GM23338 (cell line): Measurements from ENCODE around the gene RGS19. TPM values are rescaled to one million over a fixed set of nuclear protein-coding genes. Genes with fewer than 3 reads are reported as not detected.

Experiments used
- ATAC-seq: fragments of 200-7000 bp; cut with Tn5 transposase; 3 replicates; pipeline ENCODE4 v1.9.1; 2020
- DNase-seq: peaks from one replicate; pipeline ENCODE4 v3.0.0-alpha.2; 2015; ENCODE audit warnings: low spot score
- H2AFZ ChIP-seq: fragments of 200-600 bp; sonication (generic); 2 replicates; pipeline ENCODE4 v1.8.0; 2016; ENCODE audit warnings: antibody characterized with exemption, mild to moderate bottlenecking, moderate library complexity
- H3F3A ChIP-seq: fragments of 200-600 bp; sonication (generic); replicated peaks from 2 replicates; pipeline ENCODE4 v1.8.0; 2017; ENCODE audit warnings: antibody characterized with exemption, mixed run types, low read depth
- H3K27ac ChIP-seq: fragments of 200-600 bp; sonication (generic); 2 replicates; pipeline ENCODE4 v1.6.1; 2016; ENCODE audit warnings: low read depth
- H3K27me3 ChIP-seq: fragments of 200-600 bp; sonication (generic); 2 replicates; pipeline ENCODE4 v1.8.0; 2016; ENCODE audit warnings: mild to moderate bottlenecking, mixed run types, moderate library complexity; ENCODE audit not compliant: insufficient read depth
- H3K36me3 ChIP-seq: fragments of 200-600 bp; sonication (generic); 2 replicates; pipeline ENCODE4 v1.8.0; 2016; ENCODE audit warnings: mild to moderate bottlenecking; ENCODE audit not compliant: insufficient read depth
- H3K4me1 ChIP-seq: fragments of 200-600 bp; sonication (generic); 2 replicates; pipeline ENCODE4 v1.8.0; 2016; ENCODE audit warnings: mild to moderate bottlenecking, moderate library complexity; ENCODE audit not compliant: insufficient read depth
- H3K4me2 ChIP-seq: fragments of 200-600 bp; sonication (generic); 2 replicates; pipeline ENCODE4 v1.7.1; 2017; ENCODE audit warnings: mixed run types
- H3K4me3 ChIP-seq: fragments of 200-600 bp; sonication (generic); 2 replicates; pipeline ENCODE4 v1.6.1; 2016; ENCODE audit warnings: mixed run types
- H3K79me2 ChIP-seq: fragments of 200-600 bp; sonication (generic); replicated peaks from 2 replicates; pipeline ENCODE4 v1.8.0; 2017; ENCODE audit warnings: mild to moderate bottlenecking; ENCODE audit not compliant: insufficient read depth
- H3K9me2 ChIP-seq: fragments of 200-600 bp; sonication (generic); 2 replicates; pipeline ENCODE4 v1.8.0; 2017; ENCODE audit not compliant: insufficient read depth
- H4K20me1 ChIP-seq: fragments of 200-600 bp; sonication (generic); replicated peaks from 2 replicates; pipeline ENCODE4 v1.8.0; 2017; ENCODE audit warnings: mild to moderate bottlenecking; ENCODE audit not compliant: insufficient read depth
- H3K27ac Mint-ChIP-seq: 2 replicates; pipeline ENCODE4 v1.8.0; 2020; ENCODE audit warnings: inconsistent platforms, mild to moderate bottlenecking, moderate library complexity, mixed read lengths
- H3K27me3 Mint-ChIP-seq: 3 replicates; pipeline ENCODE4 v1.8.0; 2022; ENCODE audit warnings: low read depth, mild to moderate bottlenecking, moderate library complexity, mixed read lengths, inconsistent platforms; ENCODE audit not compliant: insufficient read depth, poor library complexity
- H3K36me3 Mint-ChIP-seq: 3 replicates; pipeline ENCODE4 v1.8.0; 2021; ENCODE audit warnings: low read depth, mild to moderate bottlenecking, inconsistent platforms, moderate library complexity, mixed read lengths
- H3K4me1 Mint-ChIP-seq: 3 replicates; pipeline ENCODE4 v1.8.0; 2020; ENCODE audit warnings: mild to moderate bottlenecking, inconsistent platforms, mixed read lengths
- H3K4me3 Mint-ChIP-seq: 3 replicates; pipeline ENCODE4 v1.8.0; 2021; ENCODE audit warnings: moderate library complexity, mild to moderate bottlenecking, inconsistent platforms, mixed read lengths
- H3K9me3 Mint-ChIP-seq: 3 replicates; pipeline ENCODE4 v1.8.0; 2020; ENCODE audit warnings: moderate library complexity, mild to moderate bottlenecking, inconsistent platforms, mixed read lengths
- EZH2 ChIP-seq: fragments of 200-600 bp; sonication (generic); IDR thresholded peaks from one replicate; pipeline ENCODE4 v1.8.0; 2017; ENCODE audit warnings: antibody characterized with exemption, mild to moderate bottlenecking, low read depth; ENCODE audit not compliant: unreplicated experiment
- ZNF114 ChIP-seq: fragments of 250-450 bp; sonication (Bioruptor Pico); IDR thresholded peaks from 2 replicates; pipeline ENCODE4 v1.5.0; 2020; ENCODE audit warnings: mild to moderate bottlenecking, moderate library complexity
- microRNA-seq: library from miRNA; unstranded; fragments of <30 nt; microRNA quantifications from one replicate; pipeline ENCODE4, GENCODE V29; 2017
- polyA plus RNA-seq: library from polyadenylated mRNA; unstranded; fragments of >200 nt; fragmentation: Nextera tagmentation; extraction: Ambion mirVana; gene quantifications from 2 replicates; pipeline ENCODE4 v1.2.1, GENCODE V29; 2016
- small RNA-seq: library from RNA; depleted of rRNA; stranded (forward); fragments of <200 nt; gene quantifications from one replicate; pipeline ENCODE3, GENCODE V24; 2014; ENCODE audit warnings: low replicate concordance
- total RNA-seq: library from RNA; depleted of rRNA; stranded (reverse); fragments of >200 nt; shearing (Covaris generic); gene quantifications from 2 replicates; pipeline ENCODE4 v1.2.3, GENCODE V29; 2014; rRNA removed
- TF ChIP-seq, protein P1 (sequence below): IDR thresholded peaks from one replicate; pipeline ENCODE4 v1.6.1; 2018; ENCODE audit warnings: antibody characterized with exemption; ENCODE audit not compliant: unreplicated experiment

Gene RGS19
- total and polyA plus RNA-seq, 2 experiments from 2014 or later = 13.1 to 19.7 TPM

DNA sequence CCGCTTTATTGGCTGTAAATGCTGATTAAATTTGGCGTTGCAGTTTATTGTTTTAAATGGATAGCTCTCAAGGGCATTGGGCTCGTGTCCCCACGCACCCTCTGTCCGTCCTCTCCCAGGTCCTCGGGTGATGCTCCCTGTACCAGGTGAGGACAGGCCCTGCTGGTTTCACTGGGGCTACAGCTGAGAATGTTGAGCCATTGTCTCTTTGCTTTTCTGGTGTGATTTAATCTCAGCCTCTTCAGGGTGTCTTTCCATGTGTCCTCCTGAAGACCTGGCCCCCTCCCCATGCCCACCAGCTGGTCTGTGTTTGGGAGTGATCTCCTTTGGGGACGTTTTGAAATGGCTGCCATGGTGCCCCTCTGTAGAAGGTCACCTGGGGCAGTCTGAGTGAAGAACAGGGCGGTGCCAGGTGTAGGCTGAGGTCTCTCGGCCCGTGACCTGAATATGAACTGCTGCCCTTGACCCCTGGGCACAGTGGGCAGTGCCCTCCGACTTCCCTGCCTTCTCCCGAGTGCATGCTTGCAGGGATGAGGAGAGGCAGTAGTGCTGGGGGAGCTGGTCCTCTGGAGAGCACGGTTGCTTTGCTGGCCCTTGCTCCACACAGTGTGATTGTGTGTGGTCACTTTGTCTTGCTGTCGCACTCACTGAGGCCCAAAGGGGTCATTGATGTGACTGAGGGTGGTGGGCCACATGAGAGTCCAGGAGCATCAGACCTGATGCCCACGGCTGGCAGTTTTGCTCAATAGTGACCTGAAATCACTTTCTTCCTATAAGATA, 55.8 kb downstream of the RGS19 start:
- Histone ChIP-seq H3K9me2 (no peaks in the 10 kb centered on the region), H3K36me3 (0 out of 2 replicates have a peak, but pooled peaks cover 5% of the 10 kb centered on the region), H2AFZ (no peak overlapping the region), H3K4me2 (no peak overlapping the region), H3K4me3 (no peak overlapping the region), H3F3A (0 out of 2 replicates have a peak, but pooled peaks cover 6% of the 10 kb centered on the region), H4K20me1 (no peaks in the 10 kb centered on the region), H3K79me2 (no peaks in the 10 kb centered on the region), H3K27me3 (no peaks in the 10 kb centered on the region), H3K27ac (no peak overlapping the region), H3K4me1 (no peaks in the 10 kb centered on the region)
- no peak for ATAC-seq
- H3K4me1 Mint-ChIP-seq = no peaks in the 10 kb centered on the region; the same call in 2 of the 3 replicates
- peaks cover 77% of the 10 kb centered on the region for H3K36me3 Mint-ChIP-seq
- no peaks in the 10 kb centered on the region for H3K9me3 Mint-ChIP-seq
- peaks cover 11% of the 10 kb centered on the region for H3K27me3 Mint-ChIP-seq
- no peak overlapping the region for H3K27ac Mint-ChIP-seq
- DNase-seq = no peak
- no peak overlapping the region; the same call in 2 of the 3 replicates for H3K4me3 Mint-ChIP-seq
- TF ChIP-seq ZNF114 (no peak), EZH2 (no peak)
- TF ChIP-seq, protein P1, sequence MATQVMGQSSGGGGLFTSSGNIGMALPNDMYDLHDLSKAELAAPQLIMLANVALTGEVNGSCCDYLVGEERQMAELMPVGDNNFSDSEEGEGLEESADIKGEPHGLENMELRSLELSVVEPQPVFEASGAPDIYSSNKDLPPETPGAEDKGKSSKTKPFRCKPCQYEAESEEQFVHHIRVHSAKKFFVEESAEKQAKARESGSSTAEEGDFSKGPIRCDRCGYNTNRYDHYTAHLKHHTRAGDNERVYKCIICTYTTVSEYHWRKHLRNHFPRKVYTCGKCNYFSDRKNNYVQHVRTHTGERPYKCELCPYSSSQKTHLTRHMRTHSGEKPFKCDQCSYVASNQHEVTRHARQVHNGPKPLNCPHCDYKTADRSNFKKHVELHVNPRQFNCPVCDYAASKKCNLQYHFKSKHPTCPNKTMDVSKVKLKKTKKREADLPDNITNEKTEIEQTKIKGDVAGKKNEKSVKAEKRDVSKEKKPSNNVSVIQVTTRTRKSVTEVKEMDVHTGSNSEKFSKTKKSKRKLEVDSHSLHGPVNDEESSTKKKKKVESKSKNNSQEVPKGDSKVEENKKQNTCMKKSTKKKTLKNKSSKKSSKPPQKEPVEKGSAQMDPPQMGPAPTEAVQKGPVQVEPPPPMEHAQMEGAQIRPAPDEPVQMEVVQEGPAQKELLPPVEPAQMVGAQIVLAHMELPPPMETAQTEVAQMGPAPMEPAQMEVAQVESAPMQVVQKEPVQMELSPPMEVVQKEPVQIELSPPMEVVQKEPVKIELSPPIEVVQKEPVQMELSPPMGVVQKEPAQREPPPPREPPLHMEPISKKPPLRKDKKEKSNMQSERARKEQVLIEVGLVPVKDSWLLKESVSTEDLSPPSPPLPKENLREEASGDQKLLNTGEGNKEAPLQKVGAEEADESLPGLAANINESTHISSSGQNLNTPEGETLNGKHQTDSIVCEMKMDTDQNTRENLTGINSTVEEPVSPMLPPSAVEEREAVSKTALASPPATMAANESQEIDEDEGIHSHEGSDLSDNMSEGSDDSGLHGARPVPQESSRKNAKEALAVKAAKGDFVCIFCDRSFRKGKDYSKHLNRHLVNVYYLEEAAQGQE = no peak

Small RNA genes within 50 kb of the gene (microRNA-seq; reads per million reads assigned to microRNA genes)
- not detected for gene MIR6813

Small RNA genes within 50 kb of the gene (small RNA-seq; reads per million reads assigned to genes)
- gene AL355803.1 (not detected), gene MIR6813 (not detected)

Other genes with a start within 250 kb of the RGS19 start
- 23.0 and 26.9 TPM in 2 replicates for gene ZBTB46, start 248.3 kb downstream of the RGS19 start, total RNA-seq
- 3.2 TPM in 2 replicates for gene ZBTB46, start 248.3 kb downstream of the RGS19 start, polyA plus RNA-seq
- gene ABHD16B, start 218.0 kb downstream of the RGS19 start, total RNA-seq = not detected in 2 replicates
- gene ABHD16B, start 218.0 kb downstream of the RGS19 start, polyA plus RNA-seq = not detected in 2 replicates
- gene TPD52L2, start 214.2 kb downstream of the RGS19 start, total RNA-seq = 103 and 104 TPM in 2 replicates
- 39.5 and 40.2 TPM in 2 replicates for gene TPD52L2, start 214.2 kb downstream of the RGS19 start, polyA plus RNA-seq
- gene DNAJC5, start 184.4 kb downstream of the RGS19 start, total RNA-seq = 29.5 and 33.5 TPM in 2 replicates
- 6.9 and 7.1 TPM in 2 replicates for gene DNAJC5, start 184.4 kb downstream of the RGS19 start, polyA plus RNA-seq
- gene UCKL1, start 123.1 kb downstream of the RGS19 start, total RNA-seq = 46.5 and 56.8 TPM in 2 replicates
- 82.5 and 89.3 TPM in 2 replicates for gene UCKL1, start 123.1 kb downstream of the RGS19 start, polyA plus RNA-seq
- gene ZNF512B, start 109.6 kb downstream of the RGS19 start, total RNA-seq = 21.4 and 28.8 TPM in 2 replicates
- 6.0 and 6.1 TPM in 2 replicates for gene ZNF512B, start 109.6 kb downstream of the RGS19 start, polyA plus RNA-seq
- gene SAMD10, start 99.9 kb downstream of the RGS19 start, total RNA-seq = 2.8 and 7.3 TPM in 2 replicates
- gene SAMD10, start 99.9 kb downstream of the RGS19 start, polyA plus RNA-seq = 2.1 and 3.2 TPM in 2 replicates
- 73.5 and 79.9 TPM in 2 replicates for gene PRPF6, start 98.4 kb downstream of the RGS19 start, total RNA-seq
- 53.8 and 56.2 TPM in 2 replicates for gene PRPF6, start 98.4 kb downstream of the RGS19 start, polyA plus RNA-seq
- gene C20orf204, start 43.3 kb downstream of the RGS19 start, total RNA-seq = 0.73 and 0.85 TPM in 2 replicates
- 0.68 and 0.82 TPM in 2 replicates for gene C20orf204, start 43.3 kb downstream of the RGS19 start, polyA plus RNA-seq
- 0.21 TPM in 1 of 2 replicates, not detected in the other for gene SOX18, start 29.9 kb downstream of the RGS19 start, total RNA-seq
- not detected in 2 replicates for gene SOX18, start 29.9 kb downstream of the RGS19 start, polyA plus RNA-seq
- gene TCEA2, start 16.3 kb downstream of the RGS19 start, total RNA-seq = 15.0 and 21.0 TPM in 2 replicates
- 54.4 and 58.9 TPM in 2 replicates for gene TCEA2, start 16.3 kb downstream of the RGS19 start, polyA plus RNA-seq
- 0.74 and 1.1 TPM in 2 replicates for gene OPRL1, start 564 bp upstream of the RGS19 start, total RNA-seq
- gene OPRL1, start 564 bp upstream of the RGS19 start, polyA plus RNA-seq = 0.24 and 0.27 TPM in 2 replicates
- gene LKAAEAR1, start 4.9 kb upstream of the RGS19 start, total RNA-seq = 1.1 TPM in 1 of 2 replicates, not detected in the other
- gene LKAAEAR1, start 4.9 kb upstream of the RGS19 start, polyA plus RNA-seq = 1.8 and 2.4 TPM in 2 replicates
- not detected in 2 replicates for gene NPBWR2, start 28.0 kb upstream of the RGS19 start, total RNA-seq
- not detected in 2 replicates for gene NPBWR2, start 28.0 kb upstream of the RGS19 start, polyA plus RNA-seq
- gene MYT1, start 84.9 kb upstream of the RGS19 start, total RNA-seq = 0.83 and 1.6 TPM in 2 replicates
- 1.1 and 1.6 TPM in 2 replicates for gene MYT1, start 84.9 kb upstream of the RGS19 start, polyA plus RNA-seq
- 76.1 and 104 TPM in 2 replicates for gene PCMTD2, start 176.2 kb upstream of the RGS19 start, total RNA-seq
- gene PCMTD2, start 176.2 kb upstream of the RGS19 start, polyA plus RNA-seq = 25.7 and 33.8 TPM in 2 replicates